ENCODE results near the gene GRID1.

Gene GRID1

DNA sequence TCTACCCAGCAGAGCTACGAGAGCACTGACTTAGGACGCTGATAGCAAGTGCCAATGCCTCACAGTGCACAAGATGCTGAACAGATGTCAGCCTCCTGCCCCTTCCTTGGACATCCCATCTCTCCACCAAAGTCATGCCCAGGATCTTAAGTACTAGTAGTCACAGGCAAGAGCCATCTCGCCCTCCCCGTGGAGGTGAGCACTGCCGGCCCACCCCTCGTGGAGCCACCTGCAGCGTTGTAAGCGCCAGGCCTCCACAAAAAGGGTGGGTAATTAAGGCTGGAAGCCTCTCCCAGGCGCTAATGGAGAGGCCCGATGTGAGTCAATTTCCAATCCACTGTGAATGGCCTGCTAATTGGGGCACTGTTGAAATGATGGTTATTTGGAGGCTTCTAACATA, 156.2 kb downstream of the GRID1 start:
- DNase-seq (ENCODE audit: low spot score), result no peak

DNA sequence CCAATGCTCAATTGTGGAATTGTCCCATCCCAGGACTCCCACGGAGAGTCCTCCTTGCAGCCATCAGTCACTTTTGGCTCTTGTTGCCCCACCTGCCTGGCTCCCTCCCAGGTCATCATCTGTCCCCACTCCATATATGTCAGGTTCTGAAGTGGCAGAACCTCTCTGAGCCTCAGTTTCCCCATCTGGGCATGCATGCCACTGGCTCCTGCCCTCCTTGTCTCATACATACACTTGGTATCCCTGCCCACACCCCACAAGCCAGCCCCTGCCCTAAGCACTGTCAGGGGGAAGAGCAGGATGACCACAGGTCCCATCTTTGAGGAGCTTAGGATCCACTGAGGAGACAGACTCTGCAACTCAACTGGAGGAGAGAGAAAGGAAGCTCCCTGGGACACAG, 156.9 kb downstream of the GRID1 start:
- DNase-seq (ENCODE audit: low spot score), result no peak

DNA sequence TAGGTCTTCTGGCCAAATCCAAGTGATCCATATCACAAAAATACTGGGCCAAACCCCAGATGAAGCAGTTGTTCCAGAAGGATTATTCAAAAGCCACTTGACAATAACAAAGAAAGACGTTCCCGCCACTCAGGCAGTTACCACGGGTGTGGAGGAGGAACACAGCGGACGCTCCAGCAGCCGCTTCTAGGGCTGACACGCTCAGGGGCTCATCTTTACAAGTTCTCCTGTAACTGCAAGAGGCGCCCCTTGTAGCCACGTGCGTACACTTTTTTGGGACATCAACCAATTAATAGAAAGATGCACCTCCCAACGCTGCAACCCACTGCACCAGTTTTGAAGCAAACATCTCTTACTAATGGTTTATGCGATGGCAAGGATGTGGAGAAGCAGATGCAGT, 159.4 kb downstream of the GRID1 start:
- no peak for DNase-seq (ENCODE audit: low spot score)

DNA sequence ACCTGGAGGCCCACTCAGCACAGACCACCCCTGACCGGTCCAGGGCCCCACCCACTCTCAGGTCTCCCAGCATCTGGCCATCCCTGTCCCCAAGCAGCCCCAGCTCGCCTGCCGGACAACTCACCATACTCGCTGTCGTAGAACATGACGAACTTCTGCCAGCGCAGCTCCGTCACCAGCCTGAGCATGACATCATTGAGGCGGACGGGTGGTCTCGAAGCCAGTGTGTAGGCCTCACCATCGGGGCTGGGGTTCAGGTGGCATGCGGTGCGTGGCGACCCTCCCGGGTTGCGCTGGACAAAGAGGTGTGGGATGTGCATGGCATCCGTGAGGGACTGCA, 160.4 kb downstream of the GRID1 start:
- DNase-seq (ENCODE audit: low spot score), result no peak

DNA sequence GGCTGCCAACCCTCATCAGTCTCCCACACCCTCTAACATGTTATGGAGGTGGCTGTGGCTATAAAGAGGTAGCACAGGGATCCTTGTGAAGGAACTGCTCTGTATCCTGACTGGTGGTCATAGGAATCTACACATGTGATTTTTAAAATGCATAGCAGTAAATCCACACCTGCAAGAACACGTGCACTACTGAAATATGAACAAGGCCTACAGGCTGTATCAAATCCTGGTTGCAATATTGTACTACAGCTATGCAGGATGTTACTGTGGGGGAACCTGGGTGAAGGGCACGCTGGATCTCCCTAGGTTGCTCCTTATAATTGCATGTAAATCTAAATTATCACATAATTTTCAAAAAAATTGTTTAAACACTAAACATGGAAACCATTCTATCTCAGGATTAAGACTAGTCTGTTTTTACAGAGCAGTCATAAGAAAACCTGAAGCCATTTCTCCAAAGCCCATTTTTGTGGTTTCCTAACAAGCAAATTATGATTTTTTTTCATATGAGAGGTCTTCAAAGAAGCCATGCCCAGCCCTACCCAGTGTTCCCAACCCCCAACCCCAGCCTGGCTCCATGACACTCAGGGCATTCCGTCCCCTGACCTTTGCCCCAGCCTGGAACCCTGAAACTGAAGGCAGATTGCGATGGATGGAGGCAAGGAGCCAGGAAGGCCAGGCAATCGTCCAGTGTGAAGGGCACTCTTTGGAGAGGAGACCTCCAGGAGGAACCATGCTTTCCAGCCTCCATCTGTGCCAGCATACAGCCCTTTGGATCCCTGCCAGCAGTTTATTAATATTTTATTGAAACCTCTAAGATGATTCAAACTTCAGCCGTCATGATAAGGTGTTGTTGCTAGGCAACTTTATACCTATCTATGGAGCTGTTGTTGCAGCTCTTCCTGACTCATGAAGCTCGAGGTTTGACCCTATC, 161.0 kb downstream of the GRID1 start:
- no peak for DNase-seq (ENCODE audit: low spot score)

DNA sequence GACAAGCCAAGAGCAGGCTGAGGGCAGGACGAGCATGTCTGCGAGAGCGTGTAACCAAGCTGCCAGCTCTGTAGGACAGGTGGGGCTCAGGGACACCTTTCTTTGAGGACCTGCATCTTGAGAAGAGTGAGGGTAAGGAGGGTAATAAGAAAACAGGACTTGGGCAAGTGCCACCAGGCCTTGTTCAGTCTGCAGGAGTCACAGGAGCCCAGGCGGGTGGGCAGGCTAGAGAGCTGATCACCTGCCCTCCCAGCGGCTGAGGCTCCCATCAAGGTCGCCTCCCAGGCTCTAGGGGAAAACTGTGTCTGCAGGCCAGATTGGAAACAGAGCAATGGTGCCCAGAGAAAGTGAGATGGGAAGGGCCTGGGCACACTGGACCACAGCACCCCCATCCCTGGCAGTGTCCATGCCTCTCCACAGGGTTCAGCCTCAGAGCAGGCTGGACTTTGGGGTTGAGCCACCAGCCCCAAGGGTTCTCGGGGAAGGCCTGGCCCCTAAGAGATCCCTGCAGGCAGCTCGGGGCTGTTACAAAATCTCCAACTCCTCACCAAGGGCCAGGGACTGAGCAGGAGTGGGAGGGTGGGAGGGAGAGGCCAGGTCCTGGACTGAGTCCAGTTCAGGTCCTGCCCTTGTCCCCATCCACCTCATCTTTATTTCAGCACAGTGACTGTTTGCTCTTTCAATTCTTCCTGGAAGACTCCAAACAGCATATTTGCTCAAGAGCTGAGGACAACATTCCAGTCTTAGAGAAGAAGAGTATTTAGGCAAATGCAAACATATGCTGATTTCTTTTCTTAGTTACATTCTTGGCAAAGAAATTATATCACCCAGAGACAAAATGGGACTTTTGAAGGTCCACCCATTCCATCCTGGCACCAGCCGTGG, 161.9 kb downstream of the GRID1 start:
- DNase-seq (ENCODE audit: low spot score), result no peak

DNA sequence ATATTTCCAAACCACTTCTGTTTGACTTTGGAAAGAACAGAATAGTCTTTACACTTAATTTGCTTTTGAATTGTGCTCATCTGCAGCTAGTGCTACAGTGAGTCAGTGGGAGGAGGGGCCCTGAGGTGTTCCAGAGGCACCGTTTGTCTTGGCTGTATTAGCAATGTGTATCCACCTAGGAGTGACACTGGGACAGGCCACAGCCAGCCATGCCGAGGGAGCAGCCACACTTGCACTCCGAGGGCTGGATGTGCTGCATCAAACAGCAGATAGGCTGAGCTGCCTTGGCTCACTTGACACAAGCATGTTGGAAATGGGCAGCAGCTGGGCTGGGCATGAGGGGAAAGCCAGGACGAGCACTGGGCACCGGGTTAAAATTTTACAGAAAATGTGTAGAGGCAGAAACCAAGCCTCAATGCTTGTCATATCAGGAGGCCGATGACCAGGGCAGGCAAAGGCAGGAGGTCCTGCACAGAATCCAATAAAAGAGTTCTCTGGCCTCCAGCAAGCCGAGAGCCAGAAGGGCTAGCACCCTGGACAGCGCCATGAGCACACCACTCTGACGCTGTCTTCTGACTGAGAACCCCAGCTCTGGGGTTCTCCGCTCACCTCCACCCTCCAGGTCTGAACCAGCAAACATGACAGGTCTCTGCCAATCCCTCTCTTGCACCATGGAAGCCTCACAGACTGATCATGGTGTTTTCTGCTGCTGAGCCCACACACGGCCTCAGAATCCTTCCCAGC, 163.3 kb downstream of the GRID1 start:
- peak; percentile 6 for DNase-seq (ENCODE audit: low spot score)

DNA sequence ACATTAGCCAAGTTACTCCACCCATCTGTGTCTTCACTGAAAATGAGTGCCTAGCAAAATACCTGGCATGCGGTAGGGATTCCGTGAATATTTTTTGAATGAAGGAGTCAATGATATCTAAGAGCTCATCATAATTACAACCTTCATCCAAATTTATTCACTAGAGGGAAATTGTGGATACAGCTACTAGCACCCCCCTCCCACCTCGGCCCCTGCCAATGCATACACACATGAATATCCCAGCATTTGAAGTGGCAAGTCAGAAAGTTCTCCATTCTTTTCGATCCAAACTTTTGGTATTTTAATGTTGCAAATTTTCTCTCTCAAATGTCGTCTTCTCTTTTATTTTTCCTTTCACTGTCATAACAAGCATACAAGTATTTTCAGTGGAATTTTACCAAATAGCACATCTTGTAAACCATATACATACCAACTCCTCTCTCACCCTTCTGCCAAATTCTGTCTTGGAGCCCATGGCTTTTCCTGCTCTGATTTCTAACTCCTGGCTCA, 164.3 kb downstream of the GRID1 start:
- DNase-seq (ENCODE audit: low spot score), result no peak

DNA sequence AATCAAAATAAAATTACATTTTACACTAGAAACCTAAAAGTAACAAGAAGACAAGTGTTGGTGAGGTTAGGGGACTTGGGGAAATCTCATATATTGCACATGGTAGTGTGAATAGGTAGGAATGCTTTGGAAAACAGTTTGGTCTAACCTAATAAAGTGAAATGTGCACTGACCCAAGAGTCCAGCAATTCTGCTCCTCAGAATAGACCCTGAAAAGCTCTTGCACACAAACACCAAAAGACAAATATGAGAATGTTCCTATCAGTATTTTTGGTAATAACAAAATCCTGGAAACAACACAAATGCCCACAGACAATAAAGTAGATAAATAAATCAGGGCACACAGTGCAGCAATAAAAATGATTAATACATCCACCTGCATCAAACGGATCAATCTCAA, 165.7 kb downstream of the GRID1 start:
- DNase-seq (ENCODE audit: low spot score), result no peak

DNA sequence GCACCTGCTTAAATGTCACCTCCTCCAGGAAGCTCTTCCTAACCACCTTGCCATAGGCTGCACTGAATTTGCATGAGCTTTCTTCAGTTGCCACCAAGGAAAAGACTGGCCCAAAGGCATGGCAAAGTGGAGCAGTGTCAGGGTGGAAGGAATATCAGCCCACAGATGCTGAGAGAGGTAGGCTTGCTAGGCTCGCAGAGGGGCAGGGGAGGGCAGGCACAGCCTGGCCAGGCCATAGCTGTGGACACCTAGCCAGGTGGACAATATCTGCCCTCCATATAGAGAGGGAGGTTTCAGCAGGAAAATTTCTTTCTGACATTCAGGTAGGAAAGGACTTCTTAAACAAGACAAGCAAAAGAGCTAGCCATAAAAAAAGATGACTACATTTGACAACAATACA, 166.3 kb downstream of the GRID1 start:
- DNase-seq (ENCODE audit: low spot score), result no peak

DNA sequence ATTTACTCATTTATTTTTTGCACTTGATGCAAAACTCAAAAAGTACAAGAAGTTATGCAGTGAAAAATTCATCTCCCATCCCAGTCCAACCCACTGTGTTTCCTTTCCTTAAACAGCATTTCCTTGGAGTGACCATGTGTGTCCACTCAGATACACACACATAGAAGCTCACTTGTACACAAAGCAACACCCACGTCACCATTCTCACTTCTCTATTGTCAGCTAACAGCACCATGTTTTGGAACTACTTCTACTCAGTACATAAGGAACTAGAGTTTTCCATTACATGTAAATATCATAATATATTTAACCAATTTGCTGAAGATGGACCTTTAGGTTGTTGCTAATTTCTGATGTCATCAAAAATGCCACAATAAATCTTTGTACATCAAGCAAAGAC, 167.6 kb downstream of the GRID1 start:
- DNase-seq (ENCODE audit: low spot score), result no peak

DNA sequence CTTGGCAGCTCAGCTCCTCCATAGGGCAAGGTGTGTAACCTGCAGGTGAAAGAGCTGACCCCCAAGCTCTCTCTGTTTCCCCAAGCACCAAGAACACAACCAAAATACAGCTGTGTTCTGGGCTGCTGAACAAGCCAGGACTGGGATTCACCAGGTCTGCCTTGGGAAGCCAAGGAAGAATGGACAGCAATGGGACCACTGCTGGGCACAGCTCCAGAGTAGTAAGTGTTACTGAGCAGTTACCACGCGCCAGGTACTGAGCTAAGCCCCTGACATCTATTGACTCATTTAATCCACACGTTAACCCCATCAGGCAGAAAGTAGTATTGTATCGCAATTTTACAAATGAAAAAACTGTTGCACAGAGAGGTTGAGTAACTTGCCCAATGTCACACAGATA, 168.3 kb downstream of the GRID1 start:
- DNase-seq (ENCODE audit: low spot score), result no peak

DNA sequence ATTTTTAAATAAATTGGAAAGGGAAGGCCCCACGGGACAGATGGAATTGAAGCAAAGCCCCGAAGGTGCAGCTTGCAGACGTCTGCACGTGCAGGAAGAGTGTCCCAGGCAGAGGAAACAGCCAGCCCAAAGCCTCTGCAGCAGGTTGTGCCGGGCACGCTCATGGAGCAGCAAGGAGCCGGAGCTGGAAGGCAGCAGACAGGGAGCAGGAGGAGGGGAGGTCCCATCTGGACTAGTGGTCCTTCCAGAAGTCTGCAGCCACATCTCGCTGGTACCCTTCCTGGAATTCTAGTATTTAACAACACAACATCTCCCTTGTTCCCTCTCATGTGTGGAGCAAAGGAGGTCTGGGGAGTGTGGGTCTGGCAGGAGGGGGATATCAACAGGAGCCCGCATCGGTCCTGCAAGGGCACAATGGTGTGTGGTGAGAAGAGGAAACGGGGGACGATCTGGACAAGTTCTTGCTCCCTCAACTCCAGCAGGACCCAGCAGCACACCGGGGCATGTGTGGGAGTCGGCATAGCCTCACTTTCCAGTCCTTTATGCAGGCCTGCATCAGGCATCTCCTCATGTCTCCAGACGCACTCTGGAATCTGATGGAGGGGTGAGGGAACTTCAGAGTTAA, 169.3 kb downstream of the GRID1 start:
- DNase-seq (ENCODE audit: low spot score), result no peak

DNA sequence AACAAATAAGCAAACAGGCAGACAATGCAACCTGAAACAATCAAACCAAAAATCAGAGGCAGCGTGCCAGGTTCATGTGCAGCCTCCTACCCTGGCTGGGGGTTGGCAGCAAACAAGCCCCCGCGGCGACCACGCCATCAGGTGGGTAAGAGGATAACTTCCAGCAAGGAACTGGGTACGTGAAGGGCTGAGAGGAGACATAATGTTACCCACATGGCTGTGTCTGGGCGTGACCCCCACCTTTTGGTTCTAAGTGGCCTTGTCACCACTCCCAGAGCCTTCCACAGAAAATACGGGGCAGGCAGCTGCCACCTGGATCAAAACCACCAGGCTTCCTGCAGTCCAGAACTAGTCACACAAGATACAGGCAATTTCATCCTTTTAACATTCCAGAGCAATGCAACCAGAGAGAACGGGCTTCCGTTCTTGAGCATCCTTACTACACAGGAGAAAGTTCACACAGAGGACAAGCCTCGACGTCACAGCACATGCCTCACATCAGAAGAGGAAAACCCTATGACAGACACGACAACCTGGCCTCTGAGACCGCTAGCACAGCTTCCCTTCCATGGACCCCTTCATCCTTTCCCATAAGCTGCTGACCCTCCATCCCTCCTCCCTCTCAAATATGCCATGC, 171.0 kb downstream of the GRID1 start:
- no peak for DNase-seq (ENCODE audit: low spot score)

DNA sequence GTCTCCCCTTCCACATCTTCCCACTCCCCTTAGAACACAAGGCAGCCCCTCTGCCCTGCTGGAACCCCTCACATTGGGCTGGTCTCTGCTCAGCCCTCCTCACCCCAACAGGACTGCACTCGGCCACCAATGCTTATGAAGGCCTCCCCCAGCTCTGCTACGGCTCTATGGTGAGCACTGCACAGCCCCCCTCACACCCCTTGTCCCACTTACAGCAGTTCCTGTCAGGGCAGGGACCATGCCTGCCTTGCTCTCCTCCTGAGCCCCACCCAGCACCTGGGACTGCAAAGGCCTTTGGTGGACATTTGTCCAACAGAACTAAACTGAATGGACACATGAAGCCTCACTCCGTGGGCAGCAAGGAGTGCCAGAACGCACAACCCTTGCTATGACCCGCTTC, 171.9 kb downstream of the GRID1 start:
- DNase-seq (ENCODE audit: low spot score), result no peak

DNA sequence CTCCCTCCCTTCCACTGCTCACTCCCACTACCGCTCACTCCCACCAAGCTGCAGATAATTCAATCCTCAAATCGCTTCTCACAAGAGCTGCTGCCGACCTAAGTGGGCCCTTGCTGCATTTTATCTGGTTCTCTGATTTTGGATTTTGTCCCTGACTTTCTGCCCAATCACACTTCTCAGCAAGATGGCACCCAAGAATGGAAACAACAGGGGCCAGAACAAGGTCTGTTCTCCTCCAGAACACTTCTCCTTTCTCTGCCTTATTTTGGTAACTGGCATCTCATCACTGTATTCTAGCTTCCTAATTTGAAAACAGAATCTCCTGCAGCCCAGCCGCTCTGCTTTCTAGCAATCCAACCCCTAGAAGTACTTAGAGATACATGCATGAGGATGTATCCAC, 172.8 kb downstream of the GRID1 start:
- DNase-seq (ENCODE audit: low spot score), result no peak

DNA sequence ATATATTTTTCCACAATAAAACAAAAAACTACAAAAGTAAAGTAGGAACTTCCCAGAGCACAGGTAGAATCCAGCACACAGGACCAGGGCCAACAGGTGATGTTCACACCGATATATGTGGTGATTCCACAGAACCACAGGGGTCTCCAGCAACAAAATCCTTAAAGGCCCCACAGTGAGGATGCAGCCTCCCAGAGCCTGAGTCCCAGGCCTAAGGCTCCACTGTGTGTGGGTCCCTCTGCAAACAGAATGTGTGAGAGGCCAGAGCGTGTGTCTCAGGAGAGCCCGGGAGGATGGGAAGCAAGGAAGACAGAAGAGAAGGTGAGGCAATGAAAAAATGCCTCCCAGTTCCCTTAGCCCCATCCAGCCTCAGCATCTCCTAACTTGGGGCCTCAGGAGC, 173.9 kb downstream of the GRID1 start:
- no peak for DNase-seq (ENCODE audit: low spot score)

DNA sequence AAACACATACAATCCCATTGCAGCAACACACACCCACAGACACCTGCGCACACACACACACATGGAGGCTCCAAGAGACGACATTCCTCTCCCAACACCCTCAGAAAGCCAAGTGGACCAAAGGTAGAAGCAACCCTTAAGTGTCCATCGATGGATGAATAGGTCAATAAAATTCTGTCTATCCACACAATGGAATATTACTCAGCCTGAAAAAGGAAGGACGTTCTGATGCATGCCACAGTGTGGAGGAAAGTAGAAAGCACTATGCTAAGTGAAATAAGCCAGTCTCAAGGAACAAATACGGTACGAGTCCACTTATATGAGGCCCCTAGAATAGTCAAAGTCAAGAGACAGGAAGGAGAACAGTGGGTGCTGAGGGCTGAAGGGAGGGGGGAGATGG, 174.4 kb downstream of the GRID1 start:
- no peak for DNase-seq (ENCODE audit: low spot score)

DNA sequence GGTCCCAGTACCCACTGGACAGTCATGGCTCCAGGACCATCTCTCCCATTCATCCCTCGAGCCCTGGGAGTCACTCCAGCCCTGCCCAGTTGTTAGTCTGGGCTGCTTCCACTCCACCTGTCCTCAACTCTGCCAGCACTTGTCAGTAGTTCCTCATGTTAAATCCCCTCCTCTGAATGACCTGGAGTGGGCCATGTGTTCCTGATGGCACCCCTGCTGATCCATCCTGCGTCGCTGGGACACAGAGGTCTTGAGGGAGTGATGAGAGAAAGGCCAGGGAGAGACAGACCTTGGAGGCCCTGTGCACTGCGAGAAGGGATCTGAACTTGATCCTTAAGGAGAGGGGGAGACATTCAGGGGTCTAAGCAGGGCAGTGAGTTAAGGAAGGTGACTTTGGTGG, 174.9 kb downstream of the GRID1 start:
- no peak for DNase-seq (ENCODE audit: low spot score)

DNA sequence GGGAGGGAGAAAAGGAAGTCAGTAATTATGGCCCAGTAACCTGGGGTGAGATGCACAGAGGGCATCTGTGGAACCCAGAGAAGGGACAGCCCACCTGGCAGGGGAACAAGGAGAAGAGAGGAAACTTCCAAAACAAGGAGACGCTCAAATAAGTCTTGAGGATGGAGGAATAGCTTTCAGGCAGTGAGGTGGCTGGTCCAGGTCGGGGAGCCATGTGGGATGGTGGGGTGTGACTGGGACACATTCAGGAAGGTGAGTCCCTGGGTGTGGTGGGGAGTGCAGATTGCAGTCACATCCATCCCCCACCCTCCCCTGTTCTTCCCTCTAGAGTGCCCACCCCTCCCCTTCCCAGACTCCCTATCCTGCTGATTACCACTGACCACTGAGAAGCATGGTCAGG, 175.4 kb downstream of the GRID1 start:
- no peak for DNase-seq (ENCODE audit: low spot score)

DNA sequence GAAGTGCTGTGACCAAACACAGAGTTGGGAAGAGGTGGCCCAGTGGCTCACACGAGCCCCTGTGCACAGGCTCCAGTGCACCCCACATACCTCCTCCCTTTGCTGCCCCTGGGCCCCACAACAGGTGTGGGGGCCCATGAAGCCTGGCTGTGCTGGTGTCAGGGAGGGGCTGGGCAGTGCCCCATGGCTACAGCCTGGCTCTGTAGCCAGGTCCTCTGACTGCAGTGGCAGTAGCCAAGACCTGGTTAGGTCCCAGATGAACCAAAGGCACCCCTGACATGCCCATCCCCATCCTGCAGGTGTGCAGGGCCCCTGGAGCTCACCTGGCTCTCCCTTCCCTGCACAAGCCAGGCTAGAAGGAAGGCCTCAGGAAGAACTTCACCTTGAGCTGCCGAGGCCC, 176.3 kb downstream of the GRID1 start:
- DNase-seq (ENCODE audit: low spot score), result no peak
